Activated CD4-positive, CD25-positive, alpha-beta regulatory T cell treated with anti-CD3 and anti-CD28 coated beads, Interleukin-2, amount 50 U/mL, for 16 hours (primary cell): ENCODE measurements around the gene ZNF724.
"Not testable (repeated sequence)": the region's sequence is repeated elsewhere in the genome, so short reads cannot be mapped to it uniquely, and the experiment has no call there.

Source experiments
- DNase-seq: peaks from one replicate; pipeline ENCODE4 v3.0.0-alpha.2; 2020; ENCODE audit warnings: low read depth, low spot score

The ZNF724 gene

GRCh38 chr19:23249911-23250649 is at the start of gene ZNF724:
Gene ZNF724 (minus strand): TSS chr19:23250394. CDS start chr19:23250242, 152 bp downstream.
- peak; percentile 77 for DNase-seq

DNA sequence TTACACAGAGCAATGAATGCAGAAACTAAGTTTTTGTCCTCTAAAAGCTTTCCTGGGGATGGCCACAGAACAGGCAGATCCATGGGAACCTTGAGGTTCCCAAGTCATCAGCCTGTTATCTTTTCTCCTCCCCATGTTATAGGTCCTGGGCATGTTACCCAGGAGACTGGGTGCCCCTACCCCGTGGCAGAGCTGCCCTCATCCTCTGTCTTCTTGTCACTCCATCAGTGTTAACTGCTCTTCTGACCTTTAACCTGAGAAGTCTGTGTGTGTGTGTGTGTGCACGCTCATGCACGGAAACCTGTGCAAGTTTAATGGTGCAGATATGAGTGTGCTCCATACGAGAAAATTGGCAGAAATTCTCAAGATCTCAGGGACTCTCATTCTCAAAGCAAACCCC is 43.9 kb upstream of the ZNF724 start:
- no peak for DNase-seq

- DNase-seq: not testable (repeated sequence)
Measured at GRCh38 chr19:23289966-23290365, 39.8 kb upstream of the ZNF724 start.

- DNase-seq: no peak
Measured at GRCh38 chr19:23287620-23288019, 37.4 kb upstream of the ZNF724 start.

GRCh38 chr19:23286477-23286876 is 36.3 kb upstream of the ZNF724 start:
- no peak for DNase-seq

- DNase-seq: no peak
Measured at GRCh38 chr19:23285948-23286347, 35.8 kb upstream of the ZNF724 start.

DNA sequence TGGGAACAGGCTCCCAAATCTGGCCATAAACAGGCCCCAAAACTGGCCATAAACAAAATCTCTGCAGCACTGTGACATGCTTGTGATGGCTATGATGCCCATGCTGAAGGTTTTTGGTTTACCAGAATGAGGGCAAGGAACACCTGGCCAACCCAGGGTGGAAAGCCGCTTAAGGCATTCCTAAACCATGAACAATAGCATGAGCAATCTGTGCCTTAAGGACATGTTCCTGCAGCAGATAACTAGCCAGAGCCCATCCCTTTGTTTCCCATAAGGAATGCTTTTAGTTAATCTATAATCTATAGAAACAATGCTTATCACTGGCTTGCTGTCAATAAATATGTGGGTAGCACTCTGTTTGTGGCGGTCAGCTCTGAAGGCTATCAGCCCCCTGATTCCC is 35.1 kb upstream of the ZNF724 start:
- not testable (repeated sequence) for DNase-seq

DNA sequence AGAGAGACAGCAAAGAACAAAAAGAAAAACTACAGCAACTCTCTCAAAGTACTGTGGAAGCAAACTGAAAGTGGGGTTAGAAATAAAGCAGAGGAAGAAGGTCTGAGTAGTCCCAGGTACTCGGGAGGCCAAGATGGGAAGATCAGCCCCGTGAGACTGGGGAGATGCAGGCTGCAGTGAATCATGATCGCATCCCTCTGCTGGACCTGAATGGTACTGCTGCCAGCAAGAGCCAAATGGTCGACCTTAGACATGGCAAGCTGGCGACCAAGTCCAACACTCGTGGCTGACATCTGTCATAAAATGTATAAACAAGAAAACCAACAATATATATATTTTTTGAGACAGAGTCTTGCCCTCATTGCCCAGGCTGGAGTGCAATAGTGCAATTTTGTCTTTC is 33.7 kb upstream of the ZNF724 start:
- DNase-seq: peak; percentile 26

DNA sequence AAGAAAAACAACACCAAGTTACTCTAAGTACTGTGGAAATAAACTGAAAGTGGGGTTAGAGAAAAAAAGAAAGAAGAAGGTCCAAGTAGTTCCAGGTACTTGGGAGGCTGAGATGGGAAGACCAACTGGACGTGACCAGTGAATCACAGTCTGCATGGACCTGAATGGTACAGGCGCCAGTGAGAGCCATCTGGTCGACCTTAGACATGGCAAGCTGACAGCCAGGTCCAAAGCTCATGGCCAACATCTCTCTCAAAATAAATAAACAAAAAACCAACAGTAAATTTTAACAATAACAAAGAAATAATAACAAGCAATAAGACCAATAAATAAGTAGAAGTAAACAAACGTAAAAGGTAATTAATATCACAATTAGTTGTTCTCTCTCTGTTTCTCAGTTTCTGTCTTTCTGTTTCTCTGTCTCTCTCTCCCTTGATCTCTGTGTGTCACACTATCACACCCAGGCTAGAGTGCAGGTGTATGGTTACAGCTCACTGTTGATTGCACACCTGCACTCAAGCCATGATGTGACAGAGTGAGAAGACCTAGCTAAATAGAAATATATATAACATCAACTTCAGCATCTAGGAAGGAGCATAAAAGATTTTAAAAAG is 31.6 kb upstream of the ZNF724 start:
- DNase-seq: no peak

- DNase-seq: not testable (repeated sequence)
Measured at GRCh38 chr19:23278118-23278517, 27.9 kb upstream of the ZNF724 start.

DNA sequence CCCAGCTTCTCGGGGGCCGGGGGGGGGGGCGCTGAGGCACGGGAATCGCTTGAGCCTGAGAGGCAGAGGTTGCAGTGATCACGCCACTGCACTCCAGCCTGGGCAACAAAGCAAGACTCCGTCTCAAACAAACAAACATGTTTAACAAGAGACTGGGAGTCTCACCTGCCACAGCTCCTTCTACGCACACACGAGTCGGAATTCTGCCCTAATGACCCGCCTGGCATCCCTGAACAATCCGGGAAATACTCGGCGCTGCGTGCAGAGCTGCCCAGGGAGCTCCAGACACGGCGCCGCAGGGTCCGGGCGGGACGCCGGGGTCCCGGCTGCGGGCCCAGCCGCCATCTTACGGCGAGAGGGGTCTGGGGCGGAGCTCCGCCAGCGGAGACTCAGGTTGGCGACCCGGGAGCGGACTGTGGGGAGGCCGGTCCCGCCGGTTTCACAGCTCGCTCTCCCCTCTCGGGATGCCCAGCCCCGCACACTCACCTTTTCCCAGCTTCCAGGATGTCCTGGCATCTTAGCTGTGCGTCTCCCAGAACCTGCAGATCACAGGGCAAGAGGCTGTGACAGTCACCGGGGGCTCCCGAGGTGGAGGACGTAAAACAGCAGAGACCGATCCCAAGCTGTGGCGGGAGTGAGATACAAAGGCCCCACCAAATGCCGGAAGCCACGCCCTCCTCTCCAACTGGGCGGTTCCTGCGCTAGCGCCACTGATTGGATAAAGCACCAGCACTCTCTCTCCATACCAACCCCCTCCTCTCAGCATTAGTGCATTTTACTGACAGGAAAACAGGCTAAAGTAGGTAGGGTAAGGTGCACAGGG is 23.6 kb upstream of the ZNF724 start:
- peak; percentile 81 for DNase-seq

DNA sequence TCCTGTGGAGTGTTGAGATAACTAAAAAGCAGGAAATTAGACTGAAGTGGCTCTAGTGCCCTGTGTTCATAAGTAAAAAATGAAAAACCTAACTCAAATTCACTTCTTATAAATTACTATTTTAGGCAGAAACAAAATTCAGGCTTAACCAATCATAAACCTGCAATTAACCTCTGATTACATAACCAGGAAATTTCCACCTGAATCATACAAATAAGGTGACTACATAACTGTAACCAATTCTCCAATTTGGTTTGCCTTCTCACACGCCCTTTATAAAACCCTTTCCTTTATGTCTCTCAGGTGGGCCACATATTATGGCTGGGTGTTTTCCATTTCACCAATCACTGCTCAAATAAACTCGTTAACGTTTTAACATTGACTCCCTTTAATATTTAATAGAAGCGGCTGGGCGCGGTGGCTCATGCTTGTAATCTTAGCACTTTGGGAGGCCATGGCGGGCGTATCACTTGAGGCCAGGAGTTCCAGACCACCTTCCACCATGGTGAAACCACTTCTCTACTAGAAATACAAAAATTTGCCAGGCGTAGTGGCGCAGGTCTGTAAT is 22.9 kb upstream of the ZNF724 start:
- no peak for DNase-seq

GRCh38 chr19:23263870-23264590 is 13.8 kb upstream of the ZNF724 start:
- no peak for DNase-seq

GRCh38 chr19:23263396-23263795 is 13.2 kb upstream of the ZNF724 start:
- DNase-seq: no peak

GRCh38 chr19:23262920-23263319 is 12.7 kb upstream of the ZNF724 start:
- DNase-seq: no peak

DNA sequence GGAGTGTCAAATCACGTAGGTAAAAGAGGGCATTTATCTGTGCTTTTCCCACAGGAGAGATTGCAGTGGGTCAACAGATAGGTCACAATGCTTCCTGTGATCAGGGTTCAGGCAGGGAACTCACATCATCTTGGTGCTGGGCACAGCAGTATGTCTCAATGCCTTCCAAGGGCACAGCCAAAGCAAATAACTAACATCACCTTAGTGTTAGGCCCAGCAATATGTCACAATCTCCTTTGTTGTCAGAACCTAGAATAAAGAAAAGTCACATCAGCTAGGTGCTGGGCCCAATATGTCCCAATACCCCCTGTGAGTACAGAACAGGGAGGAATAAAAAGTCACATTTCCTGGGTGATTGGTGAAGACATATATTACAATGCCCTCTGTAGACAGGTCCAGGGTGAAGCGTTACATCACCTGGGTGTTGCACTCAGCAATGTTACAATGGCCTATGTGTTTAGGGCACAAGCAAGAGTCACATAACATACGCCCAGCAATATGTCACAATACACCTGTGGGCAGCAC is 11.4 kb upstream of the ZNF724 start:
- no peak for DNase-seq

DNA sequence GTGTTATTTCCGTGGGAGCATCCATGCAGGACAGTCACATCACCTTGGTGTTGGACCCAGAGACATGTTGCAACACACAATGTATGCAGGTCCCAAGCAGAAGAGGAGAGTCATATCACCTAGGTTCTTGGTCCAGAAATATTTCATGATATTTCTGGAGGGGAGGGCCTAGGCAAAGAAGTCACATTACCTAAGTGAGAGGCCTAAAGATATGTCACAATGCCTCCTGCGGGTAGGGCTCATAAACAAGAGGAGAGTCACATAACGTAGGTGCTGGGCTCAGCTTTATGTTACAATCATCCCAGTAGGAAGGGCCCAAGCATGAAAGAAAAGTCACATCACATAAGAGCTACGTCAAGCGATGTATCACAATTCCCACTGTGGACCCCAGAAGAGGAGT is 10.8 kb upstream of the ZNF724 start:
- DNase-seq: no peak

DNA sequence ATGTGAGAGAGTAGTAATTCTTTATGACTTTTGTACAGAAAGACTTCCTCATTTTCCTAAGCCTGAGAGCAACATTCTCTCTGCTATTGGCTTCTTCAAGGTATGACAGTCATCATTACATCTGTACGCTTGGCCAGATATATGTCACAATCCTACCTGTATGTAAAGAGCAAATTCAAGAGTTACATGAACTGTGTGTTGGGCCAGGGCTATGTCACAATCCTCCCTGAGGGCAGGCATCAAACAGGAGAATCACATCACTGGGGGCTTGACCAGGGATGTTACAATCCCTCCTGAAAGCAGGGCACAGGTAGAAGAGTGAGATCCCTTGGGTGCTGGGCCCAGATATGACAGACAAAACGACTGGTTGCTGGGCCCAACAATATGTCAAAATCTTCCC is 9.8 kb upstream of the ZNF724 start:
- no peak for DNase-seq

GRCh38 chr19:23255700-23256099 is 5.5 kb upstream of the ZNF724 start:
- no peak for DNase-seq

DNA sequence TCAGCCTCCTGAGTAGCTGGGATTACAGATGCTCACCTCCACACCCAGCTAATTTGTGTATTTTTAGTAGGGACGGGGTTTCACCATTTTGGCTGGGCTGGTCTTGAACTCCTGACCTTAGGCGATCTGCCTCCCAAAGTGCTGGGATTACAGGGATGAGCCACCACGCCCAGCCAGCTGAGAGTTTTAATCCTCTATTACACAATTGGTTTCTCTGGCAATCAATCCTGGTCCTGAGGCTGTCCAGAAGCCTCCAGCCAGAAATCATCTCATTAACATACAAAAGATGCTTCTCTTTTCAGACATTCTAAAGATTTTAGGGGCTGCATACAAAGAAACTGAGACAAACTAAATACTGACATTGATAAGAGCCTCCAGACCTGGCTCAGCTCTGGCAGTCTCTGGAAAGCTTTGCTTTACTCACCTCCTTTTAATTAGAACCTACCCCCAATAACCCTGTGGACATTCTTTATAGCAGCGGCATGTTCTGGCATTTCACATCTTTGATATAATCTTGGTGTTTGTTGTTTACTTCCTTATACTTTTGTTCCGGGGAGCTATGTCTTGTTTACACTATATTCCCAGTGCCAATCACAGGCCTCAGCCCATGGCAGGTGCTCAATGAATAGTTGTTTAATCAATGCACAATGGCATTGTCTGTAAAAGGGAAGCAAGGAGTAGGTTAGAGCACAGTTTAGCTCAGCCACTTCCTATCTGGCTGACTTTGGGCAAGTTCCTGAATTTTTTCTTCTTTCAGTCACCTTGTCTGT is 4.1 kb upstream of the ZNF724 start:
- no peak for DNase-seq
